Trophoblast cell (in vitro differentiated cells and primary cell): ENCODE measurements around the gene SLC45A3.

ENCODE experiments used
- DNase-seq, 2 donors: peaks; one replicate each; pipeline ENCODE4 v3.0.0-alpha.2; 2016
- H2AFZ ChIP-seq: 2 replicates; pipeline ENCODE4 v1.6.1; 2013; ENCODE audit warnings: low read length, moderate library complexity, mild to moderate bottlenecking; ENCODE audit not compliant: insufficient read depth, poor library complexity
- H2AK5ac ChIP-seq: 2 replicates; pipeline ENCODE4 v1.6.1; 2013; ENCODE audit warnings: mild to moderate bottlenecking, low read length
- H2BK120ac ChIP-seq: 2 replicates; pipeline ENCODE4 v1.6.1; 2013; ENCODE audit warnings: low read length, mild to moderate bottlenecking, moderate library complexity; ENCODE audit not compliant: insufficient read depth, poor library complexity
- H2BK12ac ChIP-seq: 2 replicates; pipeline ENCODE4 v1.6.1; 2013; ENCODE audit warnings: mild to moderate bottlenecking, low read length, moderate library complexity
- H2BK5ac ChIP-seq: 2 replicates; pipeline ENCODE4 v1.6.1; 2013; ENCODE audit warnings: low read length, low read depth, moderate library complexity, mild to moderate bottlenecking; ENCODE audit not compliant: poor library complexity
- H3K14ac ChIP-seq: 2 replicates; pipeline ENCODE4 v1.6.1; 2013; ENCODE audit warnings: mild to moderate bottlenecking, low read length
- H3K18ac ChIP-seq: 2 replicates; pipeline ENCODE4 v1.6.1; 2013; ENCODE audit warnings: mild to moderate bottlenecking, low read length
- H3K23ac ChIP-seq: 2 replicates; pipeline ENCODE4 v1.6.1; 2013; ENCODE audit warnings: low read length
- H3K27ac ChIP-seq: 2 replicates; pipeline ENCODE4 v1.5.1; 2013; ENCODE audit warnings: low read depth, mild to moderate bottlenecking, inconsistent platforms, low read length, moderate library complexity
- H3K27me3 ChIP-seq: 2 replicates; pipeline ENCODE4 v1.6.1; 2013; ENCODE audit warnings: inconsistent platforms, mild to moderate bottlenecking, low read length, moderate library complexity; ENCODE audit not compliant: insufficient read depth
- H3K36me3 ChIP-seq, 2 experiments: 1 replicate in 1 of 2; 2 replicates in 1 of 2; pipeline ENCODE4 v1.6.1; 2013; ENCODE audit warnings: low read length in 2 of 2, mild to moderate bottlenecking in 2 of 2, moderate library complexity in 1 of 2; ENCODE audit not compliant: insufficient read depth in 2 of 2, control insufficient read depth in 1 of 2
- H3K4ac ChIP-seq: 2 replicates; pipeline ENCODE4 v1.6.1; 2013; ENCODE audit warnings: low read depth, mild to moderate bottlenecking, low read length, moderate library complexity
- H3K4me1 ChIP-seq, 2 experiments: 1 replicate in 1 of 2; 2 replicates in 1 of 2; pipeline ENCODE4 v1.6.1; 2013; ENCODE audit warnings: low read length in 2 of 2, mild to moderate bottlenecking in 2 of 2, moderate library complexity in 1 of 2; ENCODE audit not compliant: insufficient read depth in 2 of 2, control insufficient read depth in 1 of 2
- H3K4me2 ChIP-seq: 2 replicates; pipeline ENCODE4 v1.6.1; 2013; ENCODE audit warnings: inconsistent platforms, mild to moderate bottlenecking, low read length, moderate library complexity
- H3K4me3 ChIP-seq: 2 replicates; pipeline ENCODE4 v1.5.1; 2013; ENCODE audit warnings: mild to moderate bottlenecking, low read depth, low read length, inconsistent platforms
- H3K79me1 ChIP-seq: one replicate; pipeline ENCODE4 v1.6.1; 2013; ENCODE audit warnings: low read length
- H3K79me2 ChIP-seq: 2 replicates; pipeline ENCODE4 v1.6.1; 2013; ENCODE audit warnings: low read length, mild to moderate bottlenecking; ENCODE audit not compliant: control insufficient read depth, insufficient read depth, poor library complexity
- H3K9ac ChIP-seq: 2 replicates; pipeline ENCODE4 v1.6.1; 2013; ENCODE audit warnings: mild to moderate bottlenecking, low read length
- H3K9me3 ChIP-seq: 2 replicates; pipeline ENCODE4 v1.6.1; 2013; ENCODE audit warnings: low read depth, mild to moderate bottlenecking, control low read depth, inconsistent platforms, low read length; ENCODE audit not compliant: insufficient read depth
- H4K12ac ChIP-seq: 2 replicates; pipeline ENCODE4 v1.6.1; 2013; ENCODE audit warnings: low read depth, mild to moderate bottlenecking, low read length, moderate library complexity
- H4K8ac ChIP-seq: 2 replicates; pipeline ENCODE4 v1.6.1; 2013; ENCODE audit warnings: low read depth, mild to moderate bottlenecking, low read length, moderate library complexity
- H4K91ac ChIP-seq: one replicate; pipeline ENCODE4 v1.6.1; 2013; ENCODE audit warnings: low read depth, mild to moderate bottlenecking, low read length, moderate library complexity
- WGBS: extraction: QIAGEN DNeasy Blood & Tissue Kit; methylation state at CpG from one replicate; pipeline ENCODE4 v1.1.7; 2013; ENCODE audit warnings: missing lambda C conversion rate; ENCODE audit not compliant: insufficient read length, insufficient coverage; ENCODE audit errors: extremely low coverage; 5-methylcytosine and 5-hydroxymethylcytosine counted together

SLC45A3 gene

DNA sequence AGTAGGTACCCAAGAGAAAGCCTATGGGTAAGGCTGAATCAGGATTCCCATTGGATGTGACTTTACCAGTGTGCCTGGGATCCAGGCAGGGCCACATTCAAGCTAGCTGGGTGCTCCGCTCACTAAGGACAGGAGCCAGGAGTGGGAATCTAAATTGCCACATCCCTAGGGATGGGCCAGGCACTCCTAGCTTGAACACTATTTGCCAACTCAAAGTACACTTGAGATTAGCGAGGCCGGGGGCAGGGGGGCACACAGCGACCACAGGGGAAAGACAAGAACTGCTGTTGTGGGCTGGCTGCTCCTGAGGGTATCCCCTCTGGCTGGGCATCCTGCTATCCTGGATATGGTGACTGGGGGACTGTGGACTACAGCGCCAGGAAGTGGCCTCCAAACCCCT is 4.3 kb downstream of the SLC45A3 start:
- Histone ChIP-seq H3K4me2 (no peak overlapping the region), H3K18ac (no peak overlapping the region), H2AFZ (no peak overlapping the region), H4K91ac (no peak overlapping the region), H3K14ac (no peak overlapping the region), H2BK12ac (no peak overlapping the region), H4K8ac (no peak overlapping the region), H3K9me3 (no peaks in the 10 kb centered on the region), H3K79me2 (no peaks in the 10 kb centered on the region), H2BK5ac (no peak overlapping the region), H3K23ac (no peak overlapping the region), H3K4me3 (no peak overlapping the region), H3K36me3 (no peaks in the 10 kb centered on the region), H3K79me1 (peaks cover 6% of the 10 kb centered on the region), H3K27me3 (no peaks in the 10 kb centered on the region), H2BK120ac (no peak overlapping the region), H4K12ac (no peak overlapping the region), H3K4ac (no peak overlapping the region), H3K4me1 (peaks cover 10 to 22% of the 10 kb centered on the region in 2 experiments), H3K27ac (no peak overlapping the region), H2AK5ac (no peak overlapping the region), H3K9ac (no peak overlapping the region)
- no peak for DNase-seq
- no CpG with 5 or more reads among the region's 5 CpGs for WGBS

DNA sequence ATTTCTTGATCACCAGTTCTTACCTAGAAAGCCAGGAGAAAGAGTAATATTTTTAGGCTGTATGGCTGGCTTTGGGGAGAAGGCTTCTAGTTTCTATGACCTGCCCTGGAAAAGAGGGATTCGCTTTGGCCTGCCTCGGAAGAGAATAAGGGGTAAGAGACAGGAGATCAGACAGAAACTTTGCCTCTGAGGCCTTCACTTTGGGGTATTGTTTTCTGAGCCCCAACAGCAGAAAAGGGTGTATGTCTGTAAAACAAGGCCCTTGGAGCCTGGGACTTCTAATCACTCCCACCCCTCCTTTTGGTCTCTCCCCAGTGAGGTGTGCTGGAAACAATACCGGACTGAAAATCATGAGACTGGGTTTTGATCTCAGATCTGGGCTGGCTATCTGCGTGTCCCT is 5.1 kb downstream of the SLC45A3 start:
- H3K4me2 ChIP-seq = no peak overlapping the region
- no peak overlapping the region for H3K27ac ChIP-seq
- H2BK5ac ChIP-seq = no peak overlapping the region
- DNase-seq = no peak
- H4K91ac ChIP-seq = no peak overlapping the region
- H3K4me1 ChIP-seq = peaks cover 14 to 24% of the 10 kb centered on the region in 2 experiments
- no peak overlapping the region for H4K8ac ChIP-seq
- H3K27me3 ChIP-seq = no peaks in the 10 kb centered on the region
- H2AFZ ChIP-seq = no peak overlapping the region
- no peak overlapping the region for H2AK5ac ChIP-seq
- no peak overlapping the region for H2BK120ac ChIP-seq
- WGBS = no CpG with 5 or more reads among the region's 4 CpGs
- no peak overlapping the region for H3K4ac ChIP-seq
- H4K12ac ChIP-seq = no peak overlapping the region
- no peak overlapping the region for H3K23ac ChIP-seq
- no peak overlapping the region for H3K14ac ChIP-seq
- H3K79me1 ChIP-seq = peaks cover 6% of the 10 kb centered on the region
- no peaks in the 10 kb centered on the region for H3K79me2 ChIP-seq
- H2BK12ac ChIP-seq = no peak overlapping the region
- H3K9ac ChIP-seq = no peak overlapping the region
- no peak overlapping the region for H3K4me3 ChIP-seq
- H3K9me3 ChIP-seq = no peaks in the 10 kb centered on the region
- no peaks in the 10 kb centered on the region for H3K36me3 ChIP-seq
- no peak overlapping the region for H3K18ac ChIP-seq

DNA sequence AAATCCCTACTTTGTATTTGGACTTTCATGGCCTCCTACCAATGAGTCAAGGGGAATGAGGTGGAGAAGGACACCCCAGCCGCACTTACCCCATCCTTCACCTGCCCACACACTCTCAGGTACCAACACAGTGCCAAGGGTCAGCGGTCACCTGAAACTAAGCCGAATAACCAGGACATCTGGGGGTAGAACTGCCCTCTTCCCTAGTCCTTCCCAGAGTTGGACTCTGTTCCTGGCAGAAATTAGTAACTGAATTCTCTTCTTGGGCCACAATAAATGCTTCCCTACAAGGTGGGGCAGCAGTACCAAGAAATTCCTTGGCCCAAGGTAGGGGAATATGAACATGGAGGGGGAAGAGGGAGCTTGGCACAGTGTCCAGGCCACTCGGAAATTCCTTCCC is 7.3 kb downstream of the SLC45A3 start:
- Histone ChIP-seq H2BK120ac (no peak overlapping the region), H3K9me3 (no peaks in the 10 kb centered on the region), H3K27ac (no peak overlapping the region), H3K4me3 (no peak overlapping the region), H3K18ac (no peak overlapping the region), H4K8ac (no peak overlapping the region), H2AFZ (no peak overlapping the region), H3K79me1 (no peaks in the 10 kb centered on the region), H4K12ac (no peak overlapping the region), H3K4ac (no peak overlapping the region), H2BK5ac (no peak overlapping the region), H3K4me1 (peaks cover 10 to 13% of the 10 kb centered on the region in 2 experiments), H2AK5ac (no peak overlapping the region), H2BK12ac (no peak overlapping the region), H3K14ac (no peak overlapping the region), H3K9ac (no peak overlapping the region), H3K4me2 (no peak overlapping the region), H3K79me2 (no peaks in the 10 kb centered on the region), H3K23ac (no peak overlapping the region), H3K36me3 (no peaks in the 10 kb centered on the region), H3K27me3 (no peaks in the 10 kb centered on the region), H4K91ac (no peak overlapping the region)
- no CpG with 5 or more reads among the region's 4 CpGs for WGBS
- DNase-seq = no peak

DNA sequence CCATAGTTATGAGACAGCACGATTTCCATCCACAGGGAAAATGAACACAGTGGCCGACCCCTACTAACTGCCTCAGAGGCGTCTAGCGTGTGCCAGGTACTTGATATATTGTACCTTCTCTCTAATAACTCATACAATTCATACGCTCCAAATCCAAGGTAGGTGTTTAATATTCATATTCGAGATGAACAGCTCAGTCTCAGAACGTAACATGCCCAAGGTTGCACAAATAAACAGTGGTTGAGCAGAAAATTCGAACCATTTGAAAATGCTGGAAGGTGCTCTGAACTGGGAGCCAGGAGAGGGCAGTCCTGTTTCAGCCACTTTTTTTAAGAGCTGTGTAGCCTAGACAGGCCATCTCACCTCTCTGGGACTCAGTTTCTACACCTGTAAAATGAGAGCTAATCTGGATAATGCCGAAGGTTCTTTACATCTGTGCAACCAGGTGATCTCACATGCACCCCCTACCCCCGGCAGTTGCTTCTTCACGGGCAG is 7.9 kb downstream of the SLC45A3 start:
- peaks cover 10 to 13% of the 10 kb centered on the region in 2 experiments for H3K4me1 ChIP-seq
- no peak overlapping the region for H3K14ac ChIP-seq
- no peak overlapping the region for H4K8ac ChIP-seq
- no peak overlapping the region for H4K91ac ChIP-seq
- no peak overlapping the region for H3K27ac ChIP-seq
- H3K4ac ChIP-seq = no peak overlapping the region
- H2AK5ac ChIP-seq = no peak overlapping the region
- no peak overlapping the region for H3K18ac ChIP-seq
- no peak overlapping the region for H2BK5ac ChIP-seq
- H3K23ac ChIP-seq = no peak overlapping the region
- no peak overlapping the region for H4K12ac ChIP-seq
- no peak for DNase-seq
- no peaks in the 10 kb centered on the region for H3K79me1 ChIP-seq
- H2AFZ ChIP-seq = no peak overlapping the region
- H3K27me3 ChIP-seq = no peaks in the 10 kb centered on the region
- no peaks in the 10 kb centered on the region for H3K79me2 ChIP-seq
- no peak overlapping the region for H3K9ac ChIP-seq
- no peaks in the 10 kb centered on the region for H3K36me3 ChIP-seq
- no peak overlapping the region for H3K4me3 ChIP-seq
- no peak overlapping the region for H2BK120ac ChIP-seq
- WGBS = no CpG with 5 or more reads among the region's 11 CpGs
- no peak overlapping the region for H3K4me2 ChIP-seq
- no peaks in the 10 kb centered on the region for H3K9me3 ChIP-seq
- no peak overlapping the region for H2BK12ac ChIP-seq
